Nephron (organoid): ENCODE results near the gene GABRB1.

Source experiments
- H3K27ac Mint-ChIP-seq, 3 experiments: 2 replicates each; pipeline ENCODE4 v1.8.0; 2020; ENCODE audit warnings: mixed read lengths in 3 of 3, mild to moderate bottlenecking in 2 of 3, moderate library complexity in 1 of 3
- H3K27me3 Mint-ChIP-seq: 2 replicates; pipeline ENCODE4 v1.8.0; 2021; ENCODE audit warnings: low read depth, mild to moderate bottlenecking, moderate library complexity, mixed read lengths
- H3K36me3 Mint-ChIP-seq: 2 replicates; pipeline ENCODE4 v1.8.0; 2020; ENCODE audit warnings: low read depth, mixed read lengths
- H3K4me1 Mint-ChIP-seq: 2 replicates; pipeline ENCODE4 v1.8.0; 2020; ENCODE audit warnings: mixed read lengths
- H3K4me3 Mint-ChIP-seq, 3 experiments: 2 replicates each; pipeline ENCODE4 v1.8.0; 2020; ENCODE audit warnings: mild to moderate bottlenecking in 3 of 3, mixed read lengths in 3 of 3, moderate library complexity in 2 of 3
- H3K9me3 Mint-ChIP-seq: 2 replicates; pipeline ENCODE4 v1.8.0; 2020; ENCODE audit warnings: mixed read lengths
- TF ChIP-seq, protein P1 (sequence below), 3 experiments: fragments of 200-600 bp; sonication (generic); IDR thresholded peaks; one replicate each; pipeline ENCODE4 v1.5.0; 2021; ENCODE audit warnings: antibody characterized with exemption in 3 of 3; ENCODE audit not compliant: unreplicated experiment in 3 of 3

GABRB1 gene

DNA sequence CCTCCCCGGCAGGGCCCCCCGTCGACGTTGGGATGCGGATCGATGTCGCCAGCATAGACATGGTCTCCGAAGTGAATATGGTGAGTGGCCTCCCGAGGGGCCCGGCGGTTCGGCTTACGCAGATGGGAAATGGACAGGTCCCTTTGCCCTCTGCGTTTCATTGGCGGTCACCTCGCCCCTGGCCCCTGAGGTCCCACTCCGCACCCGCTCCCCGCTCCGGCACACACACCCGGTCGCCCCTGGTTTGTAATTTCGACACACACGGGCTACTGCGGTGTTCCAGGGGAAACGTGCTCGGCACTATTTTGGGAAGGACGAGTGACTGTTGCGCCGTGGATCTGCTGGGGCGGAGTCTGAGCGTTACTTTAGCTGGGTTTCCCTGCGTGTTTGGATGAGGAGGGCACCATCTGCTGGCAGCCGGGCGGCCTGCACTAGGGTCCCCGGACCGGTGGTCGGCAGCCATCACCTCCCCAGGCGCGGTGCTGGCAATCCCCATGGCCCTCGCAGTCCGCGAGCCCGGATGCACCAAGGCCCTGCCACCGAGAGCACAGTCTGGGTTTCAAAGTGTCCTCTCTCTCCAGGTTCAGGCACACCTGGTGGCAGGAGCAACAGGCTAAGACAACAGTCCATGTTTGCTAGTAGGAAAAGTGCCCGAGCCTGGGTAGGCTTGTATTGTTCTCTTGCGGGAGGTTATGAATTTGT is 1.2 kb downstream of the GABRB1 start:
- Mint-ChIP-seq H3K36me3 (no peaks in the 10 kb centered on the region), H3K4me3 (peak overlapping the region; percentile 72 to 81 (median 77)), H3K9me3 (no peaks in the 10 kb centered on the region), H3K4me1 (peaks cover 18% of the 10 kb centered on the region), H3K27ac (no peak overlapping the region), H3K27me3 (peaks cover 55% of the 10 kb centered on the region)
- TF ChIP-seq, protein P1, sequence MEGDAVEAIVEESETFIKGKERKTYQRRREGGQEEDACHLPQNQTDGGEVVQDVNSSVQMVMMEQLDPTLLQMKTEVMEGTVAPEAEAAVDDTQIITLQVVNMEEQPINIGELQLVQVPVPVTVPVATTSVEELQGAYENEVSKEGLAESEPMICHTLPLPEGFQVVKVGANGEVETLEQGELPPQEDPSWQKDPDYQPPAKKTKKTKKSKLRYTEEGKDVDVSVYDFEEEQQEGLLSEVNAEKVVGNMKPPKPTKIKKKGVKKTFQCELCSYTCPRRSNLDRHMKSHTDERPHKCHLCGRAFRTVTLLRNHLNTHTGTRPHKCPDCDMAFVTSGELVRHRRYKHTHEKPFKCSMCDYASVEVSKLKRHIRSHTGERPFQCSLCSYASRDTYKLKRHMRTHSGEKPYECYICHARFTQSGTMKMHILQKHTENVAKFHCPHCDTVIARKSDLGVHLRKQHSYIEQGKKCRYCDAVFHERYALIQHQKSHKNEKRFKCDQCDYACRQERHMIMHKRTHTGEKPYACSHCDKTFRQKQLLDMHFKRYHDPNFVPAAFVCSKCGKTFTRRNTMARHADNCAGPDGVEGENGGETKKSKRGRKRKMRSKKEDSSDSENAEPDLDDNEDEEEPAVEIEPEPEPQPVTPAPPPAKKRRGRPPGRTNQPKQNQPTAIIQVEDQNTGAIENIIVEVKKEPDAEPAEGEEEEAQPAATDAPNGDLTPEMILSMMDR (IDR thresholded peaks at IDR 0.05; ENCODE audit: unreplicated experiment in 3 of 3), result peak; percentile 87 to 88 (median 87)

DNA sequence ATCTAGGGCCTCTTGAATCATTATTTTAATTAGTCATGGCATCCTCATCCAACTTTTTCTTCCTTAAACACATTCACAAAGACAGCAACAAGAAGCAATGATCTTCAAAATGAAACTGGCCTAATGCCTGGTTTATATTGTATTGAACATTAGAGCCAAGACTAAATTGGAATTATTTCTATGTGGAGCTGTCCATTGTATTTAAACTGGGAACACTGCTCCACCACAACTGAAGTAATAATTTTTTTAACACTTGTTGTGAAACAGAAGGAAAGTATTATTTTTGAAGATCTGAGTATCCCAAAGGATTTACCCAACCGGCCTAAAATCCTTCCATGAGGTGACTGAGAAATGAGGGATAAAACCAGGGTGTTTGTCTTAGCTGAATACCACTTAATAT is 6.9 kb downstream of the GABRB1 start:
- H3K27ac Mint-ChIP-seq, result no peak overlapping the region
- no peaks in the 10 kb centered on the region for H3K9me3 Mint-ChIP-seq
- TF ChIP-seq, protein P1 (IDR thresholded peaks at IDR 0.05; ENCODE audit: unreplicated experiment in 3 of 3), result no peak
- no peak overlapping the region for H3K4me3 Mint-ChIP-seq
- no peaks in the 10 kb centered on the region for H3K4me1 Mint-ChIP-seq
- H3K36me3 Mint-ChIP-seq, result no peaks in the 10 kb centered on the region
- peaks cover 12% of the 10 kb centered on the region for H3K27me3 Mint-ChIP-seq

DNA sequence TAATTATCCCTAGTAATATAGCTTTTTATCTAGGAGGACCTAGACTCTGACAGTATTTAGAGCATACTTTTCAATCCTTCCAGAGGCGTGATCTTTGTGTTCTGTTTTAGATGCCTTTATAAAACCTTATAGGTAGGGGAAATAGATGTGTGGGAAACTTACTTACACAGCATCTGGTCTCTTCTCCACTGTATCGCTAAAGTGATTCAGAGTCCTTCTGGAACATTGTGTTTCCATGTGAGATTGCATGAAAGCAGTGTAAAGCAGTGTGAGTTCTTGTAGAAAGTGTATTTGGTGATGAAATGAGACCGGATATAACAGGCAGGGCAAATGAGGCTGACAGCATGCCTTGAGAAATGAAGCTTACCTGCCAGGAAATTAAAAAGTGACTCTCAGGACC is 9.5 kb downstream of the GABRB1 start:
- H3K4me3 Mint-ChIP-seq, result no peak overlapping the region

DNA sequence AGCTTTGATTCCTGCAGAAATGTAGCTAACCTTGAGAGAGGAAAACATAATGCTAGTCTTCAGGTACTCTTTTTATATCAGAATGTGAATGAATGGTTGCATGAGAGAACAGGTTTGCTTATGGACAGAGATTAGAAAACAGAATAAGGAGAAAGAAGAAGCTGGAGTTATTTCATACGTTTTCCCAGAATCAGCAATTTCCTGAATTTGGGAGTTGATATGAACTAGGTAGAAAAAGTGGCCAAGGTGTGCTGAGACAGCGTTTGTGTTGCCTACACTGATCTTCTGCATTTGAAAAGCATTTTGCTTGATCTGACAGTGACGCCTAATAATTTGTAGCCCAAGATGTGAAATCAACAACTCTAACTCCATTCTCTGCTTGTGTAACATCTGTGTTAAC is 12.5 kb downstream of the GABRB1 start:
- TF ChIP-seq, protein P1 (IDR thresholded peaks at IDR 0.05; ENCODE audit: unreplicated experiment in 3 of 3), result no peak
- Mint-ChIP-seq H3K9me3 (no peaks in the 10 kb centered on the region), H3K27ac (no peak overlapping the region), H3K4me3 (no peak overlapping the region), H3K36me3 (no peaks in the 10 kb centered on the region), H3K4me1 (no peaks in the 10 kb centered on the region), H3K27me3 (no peaks in the 10 kb centered on the region)

More for the DNA sequence above, 9.5 kb downstream of the GABRB1 start:
- no peaks in the 10 kb centered on the region for H3K4me1 Mint-ChIP-seq
- no peaks in the 10 kb centered on the region for H3K36me3 Mint-ChIP-seq
- H3K27ac Mint-ChIP-seq, result no peak overlapping the region
- H3K27me3 Mint-ChIP-seq, result no peaks in the 10 kb centered on the region
- H3K9me3 Mint-ChIP-seq, result no peaks in the 10 kb centered on the region
- TF ChIP-seq, protein P1 (IDR thresholded peaks at IDR 0.05; ENCODE audit: unreplicated experiment in 3 of 3), result no peak

DNA sequence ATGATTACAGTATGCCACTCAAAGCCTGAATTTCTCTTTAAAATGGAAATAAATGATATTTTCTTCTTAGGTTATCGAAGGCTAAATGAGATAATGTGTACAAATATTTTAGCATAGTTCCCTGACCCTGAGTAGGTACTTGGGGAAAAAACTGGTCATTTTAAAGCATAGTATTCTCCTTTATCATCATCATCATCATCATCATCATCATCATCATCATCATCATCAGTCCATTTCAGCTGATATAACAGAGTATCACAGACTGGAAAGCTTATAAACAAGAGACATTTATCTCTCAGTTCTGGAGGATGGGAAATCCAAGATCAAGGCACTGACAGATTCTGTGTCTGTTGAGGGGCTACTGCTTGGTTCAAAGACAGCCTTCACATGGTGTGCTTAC is 13.9 kb downstream of the GABRB1 start:
- Mint-ChIP-seq H3K4me1 (no peaks in the 10 kb centered on the region), H3K9me3 (no peaks in the 10 kb centered on the region), H3K4me3 (no peak overlapping the region), H3K27ac (no peak overlapping the region), H3K36me3 (no peaks in the 10 kb centered on the region), H3K27me3 (no peaks in the 10 kb centered on the region)
- TF ChIP-seq, protein P1 (IDR thresholded peaks at IDR 0.05; ENCODE audit: unreplicated experiment in 3 of 3), result no peak

DNA sequence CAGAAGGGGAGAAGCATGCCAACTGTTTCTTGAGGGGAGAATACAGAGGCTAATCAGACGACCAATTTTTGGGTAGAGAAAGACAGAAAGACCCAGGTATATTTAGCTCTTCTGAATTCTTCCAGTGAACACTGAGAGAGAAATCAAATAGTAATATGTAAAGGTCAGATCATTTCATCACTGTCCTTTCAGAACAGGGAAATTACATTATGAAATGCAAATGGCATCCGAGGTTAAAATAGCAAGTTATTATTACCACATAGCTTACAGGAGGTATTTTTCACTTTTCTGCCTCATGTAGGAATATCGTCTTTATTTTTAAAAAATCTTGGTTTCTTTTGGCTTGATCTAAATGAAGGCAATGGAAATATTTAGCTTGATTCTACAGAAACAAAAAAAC is 18.0 kb downstream of the GABRB1 start:
- Mint-ChIP-seq H3K4me1 (no peaks in the 10 kb centered on the region), H3K27me3 (no peaks in the 10 kb centered on the region), H3K27ac (no peak overlapping the region), H3K9me3 (no peaks in the 10 kb centered on the region), H3K36me3 (no peaks in the 10 kb centered on the region), H3K4me3 (no peak overlapping the region)
- TF ChIP-seq, protein P1 (IDR thresholded peaks at IDR 0.05; ENCODE audit: unreplicated experiment in 3 of 3), result no peak
